Measurements from ENCODE around the gene TPRN. TPM values are rescaled to one million over a fixed set of nuclear protein-coding genes. Genes with fewer than 3 reads are reported as not detected.

Gene TPRN
- total RNA-seq, 1 experiment from 2014 or later = 24.9 TPM

GRCh38 chr9:137198902-137199283, 1.6 kb downstream of the TPRN start:
- RAD21 ChIA-PET (ENCODE audit: low non-redundant PET in 1 of 2, low total read pairs in 2 of 2, uncharacterized antibody in 2 of 2, unreplicated experiment in 2 of 2) = interaction anchor here in 1 of 2 experiments (0.9 kb wide), 1 partner anchor 42 kb away, joined by 7 read pairs; no protein-coding TSS in a partner anchor
- Histone ChIP-seq H3K27me3 (ENCODE audit: insufficient read depth, low read length) (no peaks in the 10 kb centered on the region), H4K20me1 (ENCODE audit: insufficient read depth) (no peaks in the 10 kb centered on the region), H3K9ac (ENCODE audit: low read length) (no peak overlapping the region), H3K4me3 (replicated peaks in 1 of 2; ENCODE audit: low read depth in 1 of 2, low read length in 2 of 2) (no peak overlapping the region), H3K4me2 (ENCODE audit: low read length) (peak overlapping the region; percentile 63), H2AFZ (ENCODE audit: low read depth, low read length, poor library complexity, severe bottlenecking) (no peak overlapping the region), H3K9me3 (ENCODE audit: control insufficient read depth in 1 of 2, insufficient read depth in 1 of 2, low read depth in 1 of 2, low read length in 2 of 2) (no peaks in the 10 kb centered on the region), H3K4me1 (ENCODE audit: control insufficient read depth in 1 of 2, insufficient read depth in 2 of 2, low read length in 2 of 2) (peaks cover 34 to 58% of the 10 kb centered on the region in 2 experiments), H3K9me2 (ENCODE audit: insufficient read depth) (no peaks in the 10 kb centered on the region), H3K36me3 (ENCODE audit: control insufficient read depth in 1 of 2, insufficient read depth in 2 of 2, low read length in 2 of 2) (no peaks in the 10 kb centered on the region), H3K79me2 (ENCODE audit: insufficient read depth, low read length) (peaks cover 30% of the 10 kb centered on the region), H3K27ac (ENCODE audit: low read depth, low read length) (peak overlapping the region; percentile 35; the same call in 1 of the 2 replicates)
- TF ChIP-seq EZH2phosphoT487 (IDR thresholded peaks at IDR 0.05; ENCODE audit: borderline replicate concordance) (no peak), EZH2 (IDR thresholded peaks at IDR 0.05) (no peak), CEBPB (IDR thresholded peaks at IDR 0.05; ENCODE audit: low read depth) (no peak), ATF3 (IDR thresholded peaks at IDR 0.05) (no peak), POLR2A (IDR thresholded peaks at IDR 0.05; ENCODE audit: borderline replicate concordance, extremely low read depth, insufficient read depth, insufficient read length) (no peak), YY1 (IDR thresholded peaks at IDR 0.05; ENCODE audit: extremely low read depth, insufficient replicate concordance, low read depth, low read length) (no peak), SIN3A (IDR thresholded peaks at IDR 0.05; ENCODE audit: low read depth) (no peak), POLR2AphosphoS5 (IDR thresholded peaks at IDR 0.05; ENCODE audit: low read depth, low read length) (no peak), CBX3 (IDR thresholded peaks at IDR 0.05; ENCODE audit: low read depth) (no peak), ELF1 (IDR thresholded peaks at IDR 0.05; ENCODE audit: borderline replicate concordance, low read depth) (no peak), JUND (IDR thresholded peaks at IDR 0.05) (no peak), ZNF274 (IDR thresholded peaks at IDR 0.05; ENCODE audit: low read depth, low read length) (no peak)
- TF ChIP-seq, protein P1, sequence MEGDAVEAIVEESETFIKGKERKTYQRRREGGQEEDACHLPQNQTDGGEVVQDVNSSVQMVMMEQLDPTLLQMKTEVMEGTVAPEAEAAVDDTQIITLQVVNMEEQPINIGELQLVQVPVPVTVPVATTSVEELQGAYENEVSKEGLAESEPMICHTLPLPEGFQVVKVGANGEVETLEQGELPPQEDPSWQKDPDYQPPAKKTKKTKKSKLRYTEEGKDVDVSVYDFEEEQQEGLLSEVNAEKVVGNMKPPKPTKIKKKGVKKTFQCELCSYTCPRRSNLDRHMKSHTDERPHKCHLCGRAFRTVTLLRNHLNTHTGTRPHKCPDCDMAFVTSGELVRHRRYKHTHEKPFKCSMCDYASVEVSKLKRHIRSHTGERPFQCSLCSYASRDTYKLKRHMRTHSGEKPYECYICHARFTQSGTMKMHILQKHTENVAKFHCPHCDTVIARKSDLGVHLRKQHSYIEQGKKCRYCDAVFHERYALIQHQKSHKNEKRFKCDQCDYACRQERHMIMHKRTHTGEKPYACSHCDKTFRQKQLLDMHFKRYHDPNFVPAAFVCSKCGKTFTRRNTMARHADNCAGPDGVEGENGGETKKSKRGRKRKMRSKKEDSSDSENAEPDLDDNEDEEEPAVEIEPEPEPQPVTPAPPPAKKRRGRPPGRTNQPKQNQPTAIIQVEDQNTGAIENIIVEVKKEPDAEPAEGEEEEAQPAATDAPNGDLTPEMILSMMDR (IDR thresholded peaks at IDR 0.05 in 2 of 3, conservative IDR thresholded peaks at IDR 0.05 in 1 of 3; ENCODE audit: borderline replicate concordance in 1 of 3, insufficient read depth in 1 of 3, low read depth in 2 of 3, low read length in 2 of 3) = no peak
- TF ChIP-seq, protein P2, sequence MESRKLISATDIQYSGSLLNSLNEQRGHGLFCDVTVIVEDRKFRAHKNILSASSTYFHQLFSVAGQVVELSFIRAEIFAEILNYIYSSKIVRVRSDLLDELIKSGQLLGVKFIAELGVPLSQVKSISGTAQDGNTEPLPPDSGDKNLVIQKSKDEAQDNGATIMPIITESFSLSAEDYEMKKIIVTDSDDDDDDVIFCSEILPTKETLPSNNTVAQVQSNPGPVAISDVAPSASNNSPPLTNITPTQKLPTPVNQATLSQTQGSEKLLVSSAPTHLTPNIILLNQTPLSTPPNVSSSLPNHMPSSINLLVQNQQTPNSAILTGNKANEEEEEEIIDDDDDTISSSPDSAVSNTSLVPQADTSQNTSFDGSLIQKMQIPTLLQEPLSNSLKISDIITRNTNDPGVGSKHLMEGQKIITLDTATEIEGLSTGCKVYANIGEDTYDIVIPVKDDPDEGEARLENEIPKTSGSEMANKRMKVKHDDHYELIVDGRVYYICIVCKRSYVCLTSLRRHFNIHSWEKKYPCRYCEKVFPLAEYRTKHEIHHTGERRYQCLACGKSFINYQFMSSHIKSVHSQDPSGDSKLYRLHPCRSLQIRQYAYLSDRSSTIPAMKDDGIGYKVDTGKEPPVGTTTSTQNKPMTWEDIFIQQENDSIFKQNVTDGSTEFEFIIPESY (IDR thresholded peaks at IDR 0.05; ENCODE audit: extremely low read depth, insufficient replicate concordance, low read length) = no peak
- CTCF ChIA-PET = no interaction called here
- intact Hi-C loops (cut with micrococcal nuclease) = no loop called here
- DNase-seq (ENCODE audit: low read depth, low spot score) (no peak), ATAC-seq (no peak)
- POLR2A ChIA-PET = interaction anchor here (2.6 kb wide), 1 partner anchor 10 kb away, joined by 20 read pairs; the partner anchor contains the start of genes ANAPC2 and SSNA1
- TSS peak; percentile 23 for BruUV-seq (replicated peaks)
